ENCODE data around the gene ABCC6.

The ABCC6 gene

DNA sequence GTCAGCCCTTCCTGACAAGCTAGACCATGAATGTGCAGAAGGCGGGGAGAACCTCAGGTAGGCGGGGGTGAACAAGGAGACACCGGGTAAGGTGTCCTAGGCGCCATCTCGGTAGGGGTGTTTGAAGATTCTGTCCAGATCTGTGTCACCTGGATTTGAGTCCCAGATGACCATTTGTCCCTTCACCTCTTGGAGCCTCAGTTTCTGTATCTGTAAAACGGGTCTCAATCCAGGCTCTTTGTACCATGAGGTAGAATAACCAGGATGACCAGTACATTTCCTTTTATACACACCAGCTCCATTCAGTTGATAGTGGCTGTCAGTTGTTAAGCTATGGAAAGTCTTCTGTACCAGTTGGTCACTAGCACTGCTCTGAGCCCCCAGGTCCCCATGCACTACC lies 86.7 kb downstream of the ABCC6 start:
- Histone ChIP-seq H3K27me3 (ENCODE audit: control insufficient read depth in 1 of 2, insufficient read depth in 2 of 2, low read length in 2 of 2) (no peaks in the 10 kb centered on the region), H3K9ac (ENCODE audit: low read length) (no peak overlapping the region), H3K36me3 (ENCODE audit: insufficient read depth, low read length) (peaks cover 59% of the 10 kb centered on the region), H3K27ac (ENCODE audit: low read depth, low read length) (no peak overlapping the region), H3K4me1 (ENCODE audit: insufficient read depth, low read length) (peaks cover 10% of the 10 kb centered on the region), H3K9me3 (ENCODE audit: low read length) (no peaks in the 10 kb centered on the region), H3K4me3 (ENCODE audit: low read depth in 1 of 2, low read length in 2 of 2) (no peak overlapping the region)

DNA sequence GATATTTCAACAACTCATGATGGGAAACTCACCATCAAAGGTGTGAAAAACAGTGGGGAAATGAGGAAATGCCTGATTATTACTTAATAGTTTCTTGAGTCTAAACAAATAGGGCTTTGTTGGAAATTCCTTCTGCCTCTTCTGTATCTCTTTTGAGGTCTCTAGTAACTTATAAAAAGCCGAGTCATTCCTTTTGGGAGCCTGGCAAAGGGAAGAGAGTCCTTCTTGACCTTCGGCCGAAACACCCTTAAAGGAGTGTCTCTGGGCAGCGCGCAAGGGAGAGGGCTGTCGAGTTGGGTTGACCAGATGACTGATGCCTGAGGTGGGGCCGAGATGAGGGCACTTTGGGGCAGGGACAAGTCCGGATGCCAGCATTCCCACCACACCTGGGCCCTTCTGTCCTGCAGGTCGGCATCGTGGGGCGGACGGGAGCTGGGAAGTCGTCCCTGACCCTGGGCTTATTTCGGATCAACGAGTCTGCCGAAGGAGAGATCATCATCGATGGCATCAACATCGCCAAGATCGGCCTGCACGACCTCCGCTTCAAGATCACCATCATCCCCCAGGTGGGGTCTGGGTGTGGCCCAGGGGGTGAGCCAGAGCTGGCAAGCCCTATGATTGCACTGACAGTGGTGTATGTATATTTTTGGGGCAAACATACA lies 89.2 kb downstream of the ABCC6 start:
- H3K36me3 ChIP-seq (ENCODE audit: insufficient read depth, low read length): peaks cover 52% of the 10 kb centered on the region
- H3K9ac ChIP-seq (ENCODE audit: low read length): no peak overlapping the region
- H3K27me3 ChIP-seq (ENCODE audit: control insufficient read depth in 1 of 2, insufficient read depth in 2 of 2, low read length in 2 of 2): no peaks in the 10 kb centered on the region
- no peaks in the 10 kb centered on the region for H3K9me3 ChIP-seq (ENCODE audit: low read length)
- peaks cover 5% of the 10 kb centered on the region for H3K4me1 ChIP-seq (ENCODE audit: insufficient read depth, low read length)
- H3K27ac ChIP-seq (ENCODE audit: low read depth, low read length): no peak overlapping the region
- no peak overlapping the region for H3K4me3 ChIP-seq (ENCODE audit: low read depth in 1 of 2, low read length in 2 of 2)

DNA sequence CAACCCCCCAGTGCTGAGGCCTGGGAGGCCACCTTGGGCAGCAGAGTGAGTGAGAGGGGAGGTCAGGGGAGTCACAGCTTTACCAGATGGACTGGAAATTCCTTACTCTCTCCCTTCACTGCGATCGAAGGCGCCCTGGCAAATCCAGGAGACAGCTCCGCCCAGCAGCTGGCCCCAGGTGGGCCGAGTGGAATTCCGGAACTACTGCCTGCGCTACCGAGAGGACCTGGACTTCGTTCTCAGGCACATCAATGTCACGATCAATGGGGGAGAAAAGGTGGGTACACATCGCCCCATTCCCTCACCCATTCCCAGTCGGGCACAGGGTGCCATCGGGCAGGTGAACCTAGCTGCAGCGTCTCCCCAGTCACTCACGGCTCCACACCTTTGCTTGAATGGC lies 91.6 kb downstream of the ABCC6 start:
- Histone ChIP-seq H3K9me3 (ENCODE audit: low read length) (no peaks in the 10 kb centered on the region), H3K27ac (ENCODE audit: low read depth, low read length) (no peak overlapping the region), H3K9ac (ENCODE audit: low read length) (no peak overlapping the region), H3K4me1 (ENCODE audit: insufficient read depth, low read length) (peaks cover 13% of the 10 kb centered on the region), H3K4me3 (ENCODE audit: low read depth in 1 of 2, low read length in 2 of 2) (no peak overlapping the region), H3K27me3 (ENCODE audit: control insufficient read depth in 1 of 2, insufficient read depth in 2 of 2, low read length in 2 of 2) (no peaks in the 10 kb centered on the region), H3K36me3 (ENCODE audit: insufficient read depth, low read length) (peaks cover 42% of the 10 kb centered on the region)

GRCh38 chr16:16131204-16131603 lies 92.1 kb downstream of the ABCC6 start:
- no peak overlapping the region for H3K27ac ChIP-seq (ENCODE audit: low read depth, low read length)
- peaks cover 42% of the 10 kb centered on the region for H3K36me3 ChIP-seq (ENCODE audit: insufficient read depth, low read length)
- H3K9me3 ChIP-seq (ENCODE audit: low read length): no peaks in the 10 kb centered on the region
- H3K4me1 ChIP-seq (ENCODE audit: insufficient read depth, low read length): peaks cover 14% of the 10 kb centered on the region
- H3K4me3 ChIP-seq (ENCODE audit: low read depth in 1 of 2, low read length in 2 of 2): no peak overlapping the region
- H3K9ac ChIP-seq (ENCODE audit: low read length): no peak overlapping the region
- no peaks in the 10 kb centered on the region for H3K27me3 ChIP-seq (ENCODE audit: control insufficient read depth in 1 of 2, insufficient read depth in 2 of 2, low read length in 2 of 2)

DNA sequence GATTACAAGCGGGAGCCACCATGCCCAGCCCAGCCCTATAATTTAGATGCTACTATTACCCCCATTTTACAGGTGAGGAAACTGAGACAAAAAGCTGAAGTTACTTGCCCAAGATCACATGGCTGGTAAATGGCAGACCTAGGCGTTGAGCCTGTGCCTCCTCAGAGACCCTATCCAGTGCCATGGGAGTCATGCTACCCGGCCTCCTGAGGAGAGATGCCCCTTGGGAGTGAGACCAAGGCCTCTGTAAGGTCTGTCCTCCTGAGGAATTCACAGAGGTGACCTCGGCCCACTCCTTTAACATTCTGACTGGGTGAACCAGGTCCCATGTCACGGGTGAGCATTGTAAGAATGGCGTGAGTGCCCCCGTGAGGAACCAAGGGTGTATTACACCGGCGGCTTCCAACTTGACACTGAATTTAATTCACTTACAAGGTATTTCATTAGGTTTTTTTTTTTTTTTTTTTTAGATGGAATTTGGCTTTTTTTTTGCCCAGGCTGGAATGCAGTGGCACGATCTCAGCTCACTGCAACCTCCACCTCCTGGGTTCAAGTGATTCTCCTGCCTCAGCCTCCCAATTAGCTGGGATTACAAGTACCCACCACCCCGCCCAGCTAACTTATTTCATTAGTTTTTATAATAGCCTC lies 95.7 kb downstream of the ABCC6 start:
- Histone ChIP-seq H3K9ac (ENCODE audit: low read length) (no peak overlapping the region), H3K36me3 (ENCODE audit: insufficient read depth, low read length) (peaks cover 38% of the 10 kb centered on the region), H3K9me3 (ENCODE audit: low read length) (no peaks in the 10 kb centered on the region), H3K27me3 (ENCODE audit: control insufficient read depth in 1 of 2, insufficient read depth in 2 of 2, low read length in 2 of 2) (no peaks in the 10 kb centered on the region), H3K27ac (ENCODE audit: low read depth, low read length) (peak overlapping the region; percentile 47), H3K4me3 (ENCODE audit: low read depth in 1 of 2, low read length in 2 of 2) (no peak overlapping the region), H3K4me1 (ENCODE audit: insufficient read depth, low read length) (peaks cover 23% of the 10 kb centered on the region)

GRCh38 chr16:16126896-16127295 lies 96.4 kb downstream of the ABCC6 start:
- Histone ChIP-seq H3K4me3 (ENCODE audit: low read depth in 1 of 2, low read length in 2 of 2) (no peak overlapping the region), H3K9me3 (ENCODE audit: low read length) (no peaks in the 10 kb centered on the region), H3K36me3 (ENCODE audit: insufficient read depth, low read length) (peaks cover 42% of the 10 kb centered on the region), H3K27me3 (ENCODE audit: control insufficient read depth in 1 of 2, insufficient read depth in 2 of 2, low read length in 2 of 2) (no peaks in the 10 kb centered on the region), H3K9ac (ENCODE audit: low read length) (no peak overlapping the region), H3K27ac (ENCODE audit: low read depth, low read length) (peak overlapping the region; percentile 47), H3K4me1 (ENCODE audit: insufficient read depth, low read length) (peaks cover 23% of the 10 kb centered on the region)

DNA sequence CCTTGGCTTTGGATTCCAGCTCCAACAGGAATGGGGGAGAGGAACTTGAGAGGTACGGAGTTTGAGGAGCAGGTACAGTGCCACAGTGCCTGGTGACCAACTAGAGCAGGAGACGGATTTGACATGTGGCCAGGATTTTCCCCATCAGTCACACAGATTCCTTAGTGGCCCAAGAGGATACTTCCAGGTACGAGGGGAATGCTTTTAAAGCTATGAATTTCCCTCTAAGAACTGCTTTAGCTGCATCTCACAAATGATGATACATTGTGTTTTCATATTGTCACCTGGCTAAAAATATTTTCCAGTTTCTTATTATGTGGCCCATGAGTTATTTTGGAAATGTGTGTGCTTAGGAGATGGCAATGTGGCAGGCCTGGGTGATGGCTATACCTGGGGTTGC lies 98.3 kb downstream of the ABCC6 start:
- H3K36me3 ChIP-seq (ENCODE audit: insufficient read depth, low read length): peaks cover 42% of the 10 kb centered on the region

DNA sequence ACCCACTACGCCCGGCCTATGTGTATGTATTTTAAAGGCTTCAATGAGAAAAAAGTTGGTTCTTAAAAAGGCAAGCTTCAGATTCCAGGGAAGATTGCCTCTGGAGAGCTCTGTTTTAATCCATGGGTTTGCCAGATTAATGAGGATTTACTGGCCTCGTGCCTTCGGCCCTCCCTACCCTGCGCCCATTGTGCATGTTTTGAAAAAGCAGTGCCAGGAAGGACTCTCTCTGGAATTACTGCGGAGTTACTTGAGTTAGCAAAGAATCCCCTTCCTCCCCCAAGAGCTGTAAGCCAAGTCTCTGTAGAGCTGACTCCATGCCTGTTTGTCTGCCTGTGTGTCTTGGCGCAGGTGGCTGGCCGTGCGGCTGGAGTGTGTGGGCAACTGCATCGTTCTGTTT lies 98.9 kb downstream of the ABCC6 start:
- peaks cover 35% of the 10 kb centered on the region for H3K4me1 ChIP-seq (ENCODE audit: insufficient read depth, low read length)
- H3K27ac ChIP-seq (ENCODE audit: low read depth, low read length): peak overlapping the region; percentile 41
- H3K9me3 ChIP-seq (ENCODE audit: low read length): no peaks in the 10 kb centered on the region
- H3K36me3 ChIP-seq (ENCODE audit: insufficient read depth, low read length): peaks cover 39% of the 10 kb centered on the region
- H3K9ac ChIP-seq (ENCODE audit: low read length): peak overlapping the region; percentile 6
- no peaks in the 10 kb centered on the region for H3K27me3 ChIP-seq (ENCODE audit: control insufficient read depth in 1 of 2, insufficient read depth in 2 of 2, low read length in 2 of 2)
- peak overlapping the region in 1 of 2 donors; percentile 22 for H3K4me3 ChIP-seq (ENCODE audit: low read depth in 1 of 2, low read length in 2 of 2)

More for the DNA sequence above, 98.3 kb downstream of the ABCC6 start:
- no peak overlapping the region for H3K9ac ChIP-seq (ENCODE audit: low read length)
- H3K9me3 ChIP-seq (ENCODE audit: low read length): no peaks in the 10 kb centered on the region
- H3K4me1 ChIP-seq (ENCODE audit: insufficient read depth, low read length): peaks cover 30% of the 10 kb centered on the region
- H3K27me3 ChIP-seq (ENCODE audit: control insufficient read depth in 1 of 2, insufficient read depth in 2 of 2, low read length in 2 of 2): no peaks in the 10 kb centered on the region
- peak overlapping the region in 1 of 2 donors; percentile 22 for H3K4me3 ChIP-seq (ENCODE audit: low read depth in 1 of 2, low read length in 2 of 2)
- peak overlapping the region; percentile 41 for H3K27ac ChIP-seq (ENCODE audit: low read depth, low read length)

- peaks cover 48% of the 10 kb centered on the region for H3K36me3 ChIP-seq (ENCODE audit: insufficient read depth, low read length)
- no peak overlapping the region for H3K4me3 ChIP-seq (ENCODE audit: low read depth in 1 of 2, low read length in 2 of 2)
- H3K4me1 ChIP-seq (ENCODE audit: insufficient read depth, low read length): peaks cover 35% of the 10 kb centered on the region
- no peak overlapping the region for H3K9ac ChIP-seq (ENCODE audit: low read length)
- no peak overlapping the region for H3K27ac ChIP-seq (ENCODE audit: low read depth, low read length)
- H3K9me3 ChIP-seq (ENCODE audit: low read length): no peaks in the 10 kb centered on the region
- H3K27me3 ChIP-seq (ENCODE audit: control insufficient read depth in 1 of 2, insufficient read depth in 2 of 2, low read length in 2 of 2): no peaks in the 10 kb centered on the region
Observed at GRCh38 chr16:16122264-16122663, 101.0 kb downstream of the ABCC6 start.

GRCh38 chr16:16121185-16121727 lies 102.0 kb downstream of the ABCC6 start:
- Histone ChIP-seq H3K9me3 (ENCODE audit: low read length) (no peaks in the 10 kb centered on the region), H3K36me3 (ENCODE audit: insufficient read depth, low read length) (peaks cover 45% of the 10 kb centered on the region), H3K4me1 (ENCODE audit: insufficient read depth, low read length) (peaks cover 28% of the 10 kb centered on the region), H3K4me3 (ENCODE audit: low read depth in 1 of 2, low read length in 2 of 2) (no peak overlapping the region), H3K27ac (ENCODE audit: low read depth, low read length) (peak overlapping the region; percentile 69), H3K27me3 (ENCODE audit: control insufficient read depth in 1 of 2, insufficient read depth in 2 of 2, low read length in 2 of 2) (no peaks in the 10 kb centered on the region), H3K9ac (ENCODE audit: low read length) (no peak overlapping the region)

DNA sequence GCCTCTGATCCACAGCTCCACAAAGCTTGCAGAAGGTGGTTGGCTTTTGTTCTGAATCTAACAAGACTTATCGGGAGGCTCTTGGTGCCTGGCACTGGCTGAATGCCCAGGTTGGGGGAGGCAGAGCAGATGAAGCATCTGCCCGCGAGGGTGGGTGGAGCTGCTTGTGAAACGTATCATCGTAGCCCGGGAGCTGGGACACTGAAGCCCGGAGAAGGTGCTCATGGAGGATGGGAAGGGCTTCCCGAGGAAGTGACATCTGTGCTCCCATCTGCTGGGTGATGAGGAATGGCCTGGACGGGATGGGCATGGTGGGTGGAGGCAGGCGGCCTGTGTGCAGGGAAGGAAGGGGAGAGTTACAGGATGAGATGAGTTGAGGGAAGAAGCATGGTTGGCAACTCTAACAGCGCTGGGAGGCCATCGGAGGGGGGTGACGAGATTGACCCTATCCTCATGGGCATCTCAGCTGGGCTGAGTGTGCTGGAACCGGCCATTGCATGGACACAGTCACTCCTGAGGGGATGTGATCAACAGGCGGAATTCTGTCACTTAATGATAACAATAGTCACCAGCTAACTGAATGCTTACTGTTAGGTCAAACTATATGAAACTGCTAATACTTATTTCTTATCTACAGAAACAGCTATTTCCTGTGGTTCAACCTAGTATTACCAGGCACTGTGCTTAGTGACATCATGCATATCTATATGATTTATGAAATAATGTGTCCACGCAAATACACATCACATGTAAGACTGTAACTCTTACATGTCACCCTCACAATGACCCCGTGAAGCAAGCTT lies 102.7 kb downstream of the ABCC6 start:
- Histone ChIP-seq H3K4me1 (ENCODE audit: insufficient read depth, low read length) (peaks cover 28% of the 10 kb centered on the region), H3K9me3 (ENCODE audit: low read length) (no peaks in the 10 kb centered on the region), H3K27me3 (ENCODE audit: control insufficient read depth in 1 of 2, insufficient read depth in 2 of 2, low read length in 2 of 2) (no peaks in the 10 kb centered on the region), H3K36me3 (ENCODE audit: insufficient read depth, low read length) (peaks cover 44% of the 10 kb centered on the region), H3K27ac (ENCODE audit: low read depth, low read length) (peak overlapping the region; percentile 69), H3K9ac (ENCODE audit: low read length) (peak overlapping the region; percentile 19), H3K4me3 (ENCODE audit: low read depth in 1 of 2, low read length in 2 of 2) (peak overlapping the region in 1 of 2 donors; percentile 42)
